Neural progenitor cell (in vitro differentiated cells): ENCODE results near the gene LGALS12. TPM values are rescaled to one million over a fixed set of nuclear protein-coding genes. Genes with fewer than 3 reads are reported as not detected.

Source experiments
- DNase-seq: peaks from one replicate; pipeline ENCODE4 v3.0.0-alpha.2; 2016; ENCODE audit warnings: low spot score
- H2AFZ ChIP-seq: fragments of 200-600 bp; sonication (generic); replicated peaks from 2 replicates; pipeline ENCODE4 v1.6.1; 2016; ENCODE audit warnings: antibody characterized with exemption
- H3F3A ChIP-seq: fragments of 200-600 bp; sonication (generic); 2 replicates; pipeline ENCODE4 v1.6.1; 2016; ENCODE audit warnings: antibody characterized with exemption, low read depth
- H3K27ac ChIP-seq: fragments of 200-600 bp; sonication (generic); 2 replicates; pipeline ENCODE4 v1.5.1; 2016; ENCODE audit warnings: mild to moderate bottlenecking
- H3K27me3 ChIP-seq: fragments of 200-600 bp; sonication (generic); 2 replicates; pipeline ENCODE4 v1.6.1; 2016; ENCODE audit warnings: mild to moderate bottlenecking, moderate library complexity
- H3K36me3 ChIP-seq: fragments of 200-600 bp; sonication (generic); 2 replicates; pipeline ENCODE4 v1.5.1; 2016
- H3K4me1 ChIP-seq: fragments of 200-600 bp; sonication (generic); 2 replicates; pipeline ENCODE4 v1.6.1; 2016; ENCODE audit warnings: mixed run types
- H3K4me2 ChIP-seq: fragments of 200-600 bp; sonication (generic); 2 replicates; pipeline ENCODE4 v1.6.1; 2016
- H3K4me3 ChIP-seq: fragments of 200-600 bp; sonication (generic); 2 replicates; pipeline ENCODE4 v1.5.1; 2016
- H3K79me2 ChIP-seq: fragments of 200-600 bp; sonication (generic); 2 replicates; pipeline ENCODE4 v1.6.1; 2016; ENCODE audit warnings: low read depth
- H3K9ac ChIP-seq: fragments of 200-600 bp; sonication (generic); 2 replicates; pipeline ENCODE4 v1.6.1; 2016
- H3K9me3 ChIP-seq: fragments of 200-600 bp; sonication (generic); 2 replicates; pipeline ENCODE4 v1.5.1; 2016; ENCODE audit warnings: low read depth
- H4K20me1 ChIP-seq: fragments of 200-600 bp; sonication (generic); 2 replicates; pipeline ENCODE4 v1.6.1; 2016; ENCODE audit warnings: low read depth
- H3K27ac Mint-ChIP-seq: 3 replicates; pipeline ENCODE4 v1.8.0; 2021; ENCODE audit warnings: mixed read lengths
- H3K27me3 Mint-ChIP-seq: 2 replicates; pipeline ENCODE4 v1.8.0; 2022; ENCODE audit warnings: low read depth, mild to moderate bottlenecking, inconsistent platforms, moderate library complexity, mixed read lengths; ENCODE audit not compliant: insufficient read depth
- H3K36me3 Mint-ChIP-seq: 3 replicates; pipeline ENCODE4 v1.8.0; 2021; ENCODE audit warnings: mixed read lengths
- H3K4me1 Mint-ChIP-seq: 3 replicates; pipeline ENCODE4 v1.8.0; 2021; ENCODE audit warnings: mixed read lengths
- H3K4me3 Mint-ChIP-seq: 3 replicates; pipeline ENCODE4 v1.8.0; 2021; ENCODE audit warnings: mild to moderate bottlenecking, moderate library complexity, mixed read lengths
- H3K9me3 Mint-ChIP-seq: 3 replicates; pipeline ENCODE4 v1.8.0; 2020; ENCODE audit warnings: mixed read lengths
- CTCF ChIP-seq: fragments of 200-600 bp; sonication (generic); IDR thresholded peaks from 2 replicates; pipeline ENCODE4 v1.5.1; 2017; ENCODE audit warnings: antibody characterized with exemption, mild to moderate bottlenecking
- EZH2 ChIP-seq: fragments of 200-600 bp; sonication (generic); IDR thresholded peaks from 2 replicates; pipeline ENCODE4 v1.6.1; 2017; ENCODE audit warnings: antibody characterized with exemption, mild to moderate bottlenecking, moderate library complexity
- EZH2phosphoT487 ChIP-seq: fragments of 200-600 bp; sonication (generic); IDR thresholded peaks from 2 replicates; pipeline ENCODE4 v1.6.1; 2017; ENCODE audit warnings: antibody characterized with exemption
- total RNA-seq: library from RNA; depleted of rRNA; stranded (reverse); fragments of >200 nt; gene quantifications from 2 replicates; pipeline ENCODE4 v1.2.3, GENCODE V29; 2015; ENCODE audit warnings: low replicate concordance

The LGALS12 gene
- total RNA-seq, 1 donor from 2014 or later, result not detected

- Histone ChIP-seq H3K36me3 (no peaks in the 10 kb centered on the region), H3K9me3 (no peaks in the 10 kb centered on the region), H3K27ac (no peak overlapping the region), H3K27me3 (no peaks in the 10 kb centered on the region), H2AFZ (no peak overlapping the region), H4K20me1 (no peaks in the 10 kb centered on the region), H3F3A (no peaks in the 10 kb centered on the region), H3K4me1 (peaks cover 4% of the 10 kb centered on the region), H3K4me3 (no peak overlapping the region), H3K79me2 (no peaks in the 10 kb centered on the region), H3K4me2 (no peak overlapping the region), H3K9ac (no peak overlapping the region)
- DNase-seq, result no peak
- no peak for TF ChIP-seq CTCF
- no peak for TF ChIP-seq EZH2
- no peak for TF ChIP-seq EZH2phosphoT487
- Mint-ChIP-seq H3K27ac (no peak overlapping the region), H3K27me3 (peaks cover 7% of the 10 kb centered on the region), H3K9me3 (no peaks in the 10 kb centered on the region), H3K4me3 (no peak overlapping the region), H3K36me3 (no peaks in the 10 kb centered on the region), H3K4me1 (peaks cover 28% of the 10 kb centered on the region)
Measured at GRCh38 chr11:63551889-63552266, 46.0 kb downstream of the LGALS12 start.

DNA sequence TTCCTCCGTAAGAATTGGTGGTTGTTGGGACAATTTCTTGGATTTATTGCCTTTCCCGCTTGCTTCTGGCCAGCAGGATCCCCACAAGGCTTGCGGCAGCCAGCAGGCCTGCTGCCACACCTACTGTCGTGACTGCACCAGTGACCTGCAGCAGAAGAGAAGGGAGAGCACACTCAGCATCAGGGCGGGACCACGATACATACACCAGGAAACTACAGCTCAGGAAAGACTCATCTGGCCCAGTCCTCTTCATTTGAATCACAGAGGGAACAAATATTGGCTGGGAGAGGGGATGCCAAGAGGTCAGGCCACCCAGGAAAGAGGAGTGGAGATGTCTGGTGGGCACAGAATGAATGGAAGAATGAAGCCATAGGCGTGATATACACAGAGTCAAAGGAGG, 47.0 kb downstream of the LGALS12 start:
- no peaks in the 10 kb centered on the region for H4K20me1 ChIP-seq
- H3K27me3 Mint-ChIP-seq, result peaks cover 7% of the 10 kb centered on the region
- H3K4me1 ChIP-seq, result peaks cover 4% of the 10 kb centered on the region
- peak overlapping the region; percentile 40 for H3K27ac Mint-ChIP-seq
- DNase-seq, result no peak
- no peak overlapping the region for H3K4me3 ChIP-seq
- H3K36me3 ChIP-seq, result no peaks in the 10 kb centered on the region
- no peak overlapping the region for H3K9ac ChIP-seq
- H3F3A ChIP-seq, result no peaks in the 10 kb centered on the region
- no peaks in the 10 kb centered on the region for H3K36me3 Mint-ChIP-seq
- no peaks in the 10 kb centered on the region for H3K79me2 ChIP-seq
- no peaks in the 10 kb centered on the region for H3K9me3 Mint-ChIP-seq
- no peak overlapping the region for H2AFZ ChIP-seq
- H3K27ac ChIP-seq, result no peak overlapping the region
- no peak overlapping the region for H3K4me3 Mint-ChIP-seq
- peaks cover 28% of the 10 kb centered on the region for H3K4me1 Mint-ChIP-seq
- no peak for TF ChIP-seq CTCF
- TF ChIP-seq EZH2, result no peak
- no peak for TF ChIP-seq EZH2phosphoT487
- H3K4me2 ChIP-seq, result no peak overlapping the region
- no peaks in the 10 kb centered on the region for H3K27me3 ChIP-seq
- no peaks in the 10 kb centered on the region for H3K9me3 ChIP-seq

DNA sequence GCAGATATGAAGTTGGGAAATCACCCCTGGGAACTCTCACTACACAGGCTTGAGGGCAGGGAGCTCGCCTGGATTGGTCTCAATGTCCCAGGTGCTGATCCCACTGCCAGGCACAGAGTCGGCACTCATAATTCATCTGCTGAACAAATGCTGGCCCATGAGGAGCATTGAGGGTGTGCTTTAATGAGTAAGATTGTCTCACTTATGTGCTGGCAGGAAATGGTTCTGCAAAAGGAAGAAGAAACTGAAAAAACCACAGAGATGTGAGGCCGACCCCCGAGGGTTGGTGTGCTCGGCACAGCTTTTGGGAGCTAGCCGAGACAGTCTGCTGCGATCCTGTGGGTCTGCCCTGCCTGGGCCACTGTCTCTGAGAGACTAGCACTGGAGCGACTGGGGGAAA, 47.9 kb downstream of the LGALS12 start:
- H3K9me3 ChIP-seq, result no peaks in the 10 kb centered on the region
- H3K4me3 ChIP-seq, result no peak overlapping the region
- no peak overlapping the region for H2AFZ ChIP-seq
- DNase-seq, result no peak
- Mint-ChIP-seq H3K27ac (peak overlapping the region; percentile 81), H3K27me3 (peaks cover 7% of the 10 kb centered on the region), H3K4me1 (peaks cover 28% of the 10 kb centered on the region), H3K9me3 (no peaks in the 10 kb centered on the region), H3K36me3 (no peaks in the 10 kb centered on the region), H3K4me3 (peak overlapping the region; percentile 59)
- no peak overlapping the region for H3K27ac ChIP-seq
- no peaks in the 10 kb centered on the region for H4K20me1 ChIP-seq
- no peaks in the 10 kb centered on the region for H3K79me2 ChIP-seq
- peaks cover 4% of the 10 kb centered on the region for H3K4me1 ChIP-seq
- H3K4me2 ChIP-seq, result no peak overlapping the region
- H3K9ac ChIP-seq, result no peak overlapping the region
- no peaks in the 10 kb centered on the region for H3F3A ChIP-seq
- no peaks in the 10 kb centered on the region for H3K36me3 ChIP-seq
- TF ChIP-seq EZH2phosphoT487, result no peak
- no peak for TF ChIP-seq EZH2
- TF ChIP-seq CTCF, result no peak
- no peaks in the 10 kb centered on the region for H3K27me3 ChIP-seq

- Histone ChIP-seq H3K27ac (no peak overlapping the region), H2AFZ (no peak overlapping the region), H3K4me3 (no peak overlapping the region), H3K9ac (no peak overlapping the region), H3K27me3 (no peaks in the 10 kb centered on the region), H4K20me1 (no peaks in the 10 kb centered on the region), H3K4me1 (peaks cover 4% of the 10 kb centered on the region), H3K4me2 (no peak overlapping the region), H3K79me2 (no peaks in the 10 kb centered on the region), H3F3A (no peaks in the 10 kb centered on the region), H3K36me3 (no peaks in the 10 kb centered on the region), H3K9me3 (no peaks in the 10 kb centered on the region)
- no peaks in the 10 kb centered on the region for H3K36me3 Mint-ChIP-seq
- no peak for TF ChIP-seq CTCF
- TF ChIP-seq EZH2, result no peak
- no peak for TF ChIP-seq EZH2phosphoT487
- no peaks in the 10 kb centered on the region for H3K9me3 Mint-ChIP-seq
- H3K27me3 Mint-ChIP-seq, result peaks cover 7% of the 10 kb centered on the region
- peak overlapping the region; percentile 22 for H3K4me3 Mint-ChIP-seq
- peaks cover 28% of the 10 kb centered on the region for H3K4me1 Mint-ChIP-seq
- DNase-seq, result no peak
- no peak overlapping the region for H3K27ac Mint-ChIP-seq
Measured at GRCh38 chr11:63554877-63555223, 49.0 kb downstream of the LGALS12 start.
